GM20431 (cell line): ENCODE data around the gene OR6C3.
"Not testable (repeated sequence)": the region's sequence is repeated elsewhere in the genome, so short reads cannot be mapped to it uniquely, and the experiment has no call there.

ENCODE experiments used
- in situ Hi-C: fragments of 300-500 bp; cut with MseI, MboI; formaldehyde crosslinking; loops from one replicate; pipeline ENCODE4 v1.15.0; 2020; ENCODE audit warnings: low sequenced_read_pairs; ENCODE audit not compliant: unreplicated experiment

The OR6C3 gene

GRCh38 chr12:55330446-55330845 is at the start of gene OR6C3:
Gene OR6C3, plus strand, starts transcription at chr12:55330746. Its CDS starts 955 bp downstream, at chr12:55331701.
- in situ Hi-C loops = no loop called here

- in situ Hi-C loops = no loop called here
Observed at GRCh38 chr12:55280991-55281390, 49.6 kb upstream of the OR6C3 start.

- in situ Hi-C loops = no loop called here
Observed at GRCh38 chr12:55289999-55290398, 40.5 kb upstream of the OR6C3 start.

DNA sequence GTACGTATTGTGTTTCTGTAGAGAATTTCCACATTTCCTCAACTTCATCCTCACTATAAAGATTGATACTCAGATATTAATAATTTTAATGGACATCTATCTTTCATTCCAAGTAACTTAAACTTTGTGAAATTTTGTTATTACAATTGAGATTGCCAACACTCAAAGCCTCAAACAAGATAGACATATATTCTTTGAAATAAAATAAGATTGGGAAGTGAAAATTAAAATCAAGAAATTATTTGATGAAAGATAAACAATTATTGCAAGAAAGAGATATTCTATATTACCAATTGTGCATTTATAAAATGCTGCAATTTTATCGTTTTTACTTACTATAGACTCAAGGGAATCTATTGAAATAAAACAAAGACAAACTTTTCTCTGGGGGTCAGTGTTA is 34.1 kb upstream of the OR6C3 start, which contains the start of gene OR6C6:
OR6C6 (minus strand) TSS at position 101 of the 400 bp plus-strand sequence. CDS start 1,337 bp downstream, outside the sequence.
- in situ Hi-C loops = no loop called here

DNA sequence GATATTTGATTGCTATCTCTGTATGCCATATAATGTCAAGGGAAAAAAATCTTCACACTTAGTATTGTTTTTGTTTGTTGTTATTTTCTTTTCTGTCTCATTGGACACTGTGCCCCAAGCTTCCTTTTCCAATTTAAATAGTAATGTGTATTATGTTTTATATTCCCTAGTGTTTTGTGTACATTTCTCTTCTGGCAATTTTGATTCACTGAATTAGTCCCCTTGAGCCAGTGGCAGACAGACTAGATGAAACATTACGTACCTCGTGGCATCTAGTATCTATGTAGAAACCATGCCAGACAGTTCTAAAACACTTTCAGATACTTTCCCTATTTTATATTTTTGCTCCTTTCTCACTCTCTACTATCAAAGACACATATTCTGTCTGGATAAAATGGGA is 16.5 kb upstream of the OR6C3 start, which contains the start of gene OR6C1:
OR6C1 (plus strand) TSS at position 301 of the 400 bp plus-strand sequence. CDS start 6,257 bp downstream, outside the sequence.
- in situ Hi-C loops = no loop called here

GRCh38 chr12:55320201-55320600 is 10.3 kb upstream of the OR6C3 start:
- in situ Hi-C loops = no loop called here

GRCh38 chr12:55325801-55326200 is 4.7 kb upstream of the OR6C3 start:
- in situ Hi-C loops = not testable (repeated sequence)

- in situ Hi-C loops = no loop called here
Observed at GRCh38 chr12:55336002-55336401, 5.5 kb downstream of the OR6C3 start.

- in situ Hi-C loops = not testable (repeated sequence)
Observed at GRCh38 chr12:55355338-55355737, 24.8 kb downstream of the OR6C3 start.

DNA sequence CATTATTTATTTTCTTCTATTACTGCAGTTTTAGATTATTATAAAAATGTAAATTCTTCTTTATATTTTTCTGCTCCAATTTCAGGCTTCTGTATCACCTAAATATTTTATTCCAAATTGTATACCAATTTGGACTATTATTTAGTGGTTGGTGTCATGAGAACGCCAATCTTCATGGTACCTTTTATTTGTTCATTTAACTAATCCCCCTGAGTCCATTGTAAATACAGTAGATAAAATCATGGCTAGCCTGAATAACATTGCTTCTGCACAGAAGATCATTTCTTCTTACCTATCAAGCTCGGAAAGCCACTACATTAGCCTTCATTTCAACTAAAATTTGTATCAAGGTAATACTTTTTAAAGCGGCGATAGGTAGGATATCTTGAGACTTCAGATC is 32.1 kb downstream of the OR6C3 start, which contains the start of gene OR6C75:
OR6C75 (plus strand) TSS at position 301 of the 400 bp plus-strand sequence. CDS start 2,136 bp downstream, outside the sequence.
- in situ Hi-C loops = no loop called here

DNA sequence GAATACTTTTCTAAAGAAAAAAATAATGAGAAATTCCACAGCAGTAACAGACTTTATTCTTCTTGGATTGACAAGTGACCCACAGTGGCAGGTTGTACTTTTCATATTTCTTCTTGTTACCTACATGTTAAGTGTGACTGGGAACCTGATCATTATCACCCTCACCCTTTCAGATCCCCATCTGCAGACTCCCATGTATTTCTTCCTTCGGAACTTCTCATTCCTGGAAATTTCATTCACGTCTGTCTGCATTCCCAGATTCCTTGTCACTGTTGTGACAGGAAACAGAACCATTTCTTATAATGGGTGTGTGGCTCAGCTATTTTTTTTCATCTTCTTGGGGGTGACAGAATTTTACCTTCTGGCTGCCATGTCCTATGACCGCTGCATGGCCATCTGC is 34.5 kb downstream of the OR6C3 start:
- in situ Hi-C loops = no loop called here

DNA sequence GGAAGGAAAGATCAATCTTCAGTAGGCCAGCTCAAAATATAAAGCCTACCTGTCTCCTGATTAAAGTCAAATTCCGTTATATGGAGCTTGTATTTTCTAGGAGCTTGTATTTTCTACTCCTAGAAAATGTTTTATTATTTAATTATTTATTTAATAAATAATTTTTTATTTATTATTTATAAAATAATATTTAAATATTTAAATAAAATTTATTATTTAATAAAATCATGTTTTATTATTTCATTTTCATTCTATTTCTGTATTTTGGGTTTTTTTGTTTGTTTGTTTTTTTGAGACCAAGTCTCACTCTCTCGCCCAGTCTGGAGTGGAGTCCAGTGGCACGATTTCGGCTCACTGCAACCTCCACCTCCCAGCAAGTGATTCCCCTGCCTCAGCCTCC is 42.0 kb downstream of the OR6C3 start:
- in situ Hi-C loops = no loop called here
